ENCODE data around the gene SMIM11.
A peak's percentile ranks its signal among the peaks of the same experiment; 100 is the strongest.
"Not testable (repeated sequence)": the region's sequence is repeated elsewhere in the genome, so short reads cannot be mapped to it uniquely, and the experiment has no call there.

Gene SMIM11

GRCh38 chr21:34357889-34358288 is 17.4 kb upstream of the SMIM11 start:
- no peak for DNase-seq

DNA sequence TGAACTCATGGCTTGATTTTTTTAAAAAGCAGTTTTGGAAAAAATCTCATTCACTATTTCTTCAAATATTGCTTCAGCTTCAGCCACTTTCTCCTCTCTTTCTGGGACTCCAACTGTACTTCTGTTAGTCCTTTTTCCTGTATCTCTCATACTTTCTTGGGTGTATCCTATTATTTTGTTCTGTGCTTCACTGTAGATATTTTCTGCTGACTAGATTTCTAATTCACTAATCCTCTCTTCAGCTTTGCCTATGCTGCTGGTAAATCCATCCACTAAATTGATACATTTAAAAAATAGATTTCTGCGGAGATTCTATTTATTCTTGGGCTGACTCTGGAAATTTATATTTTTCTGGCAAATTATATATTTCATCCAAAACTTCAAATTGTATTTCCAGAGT is 16.4 kb upstream of the SMIM11 start:
- no peak for DNase-seq

GRCh38 chr21:34360488-34361241 is 14.6 kb upstream of the SMIM11 start:
- no peak for DNase-seq

- no peak for DNase-seq
These were observed 13.2 kb upstream of the SMIM11 start for GRCh38 chr21:34362136-34362444.

DNA sequence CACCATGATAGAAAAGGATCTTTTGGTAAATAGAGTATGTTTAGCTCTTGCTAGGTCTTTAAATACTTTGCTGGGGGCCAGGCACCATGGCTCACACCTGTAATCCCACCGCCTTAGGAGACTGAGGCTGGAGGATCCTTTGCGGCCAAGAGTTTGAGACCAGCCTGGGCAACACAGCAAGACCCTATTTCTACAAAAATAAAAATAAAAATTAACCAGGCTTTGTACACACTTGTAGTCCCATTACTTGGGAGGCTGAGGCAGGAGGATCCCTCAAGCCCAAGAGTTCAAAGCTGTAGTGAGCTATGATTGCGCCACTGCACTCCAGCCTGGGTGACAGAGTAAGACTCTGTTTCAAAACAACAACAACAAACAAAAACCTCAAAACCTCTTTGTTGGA is 12.6 kb upstream of the SMIM11 start:
- no peak for DNase-seq

DNA sequence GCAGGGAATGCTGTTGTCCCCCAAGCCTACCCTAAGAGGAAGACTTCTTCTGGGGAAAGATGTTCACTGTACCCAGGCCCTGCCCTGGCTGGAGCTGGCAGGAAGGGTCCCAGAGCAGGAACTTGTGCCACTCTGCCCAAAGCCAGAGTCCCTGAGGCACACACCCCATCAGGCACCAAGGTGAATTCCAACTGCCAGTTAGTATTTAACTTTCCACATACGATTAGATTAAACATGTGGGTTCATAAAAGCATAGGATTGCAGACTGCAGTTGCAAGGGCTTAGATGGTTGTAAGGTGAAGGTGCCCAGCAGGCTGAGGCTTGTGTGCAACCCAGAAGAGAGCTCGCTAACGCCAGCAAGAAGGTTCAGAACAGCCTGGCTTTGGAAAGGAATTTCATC is 11.6 kb upstream of the SMIM11 start, which contains the start of gene KCNE2:
TSS of gene KCNE2 (plus strand) at position 274 of the 400 bp plus-strand sequence. CDS start 6,473 bp downstream, outside the sequence.
- no peak for DNase-seq

DNA sequence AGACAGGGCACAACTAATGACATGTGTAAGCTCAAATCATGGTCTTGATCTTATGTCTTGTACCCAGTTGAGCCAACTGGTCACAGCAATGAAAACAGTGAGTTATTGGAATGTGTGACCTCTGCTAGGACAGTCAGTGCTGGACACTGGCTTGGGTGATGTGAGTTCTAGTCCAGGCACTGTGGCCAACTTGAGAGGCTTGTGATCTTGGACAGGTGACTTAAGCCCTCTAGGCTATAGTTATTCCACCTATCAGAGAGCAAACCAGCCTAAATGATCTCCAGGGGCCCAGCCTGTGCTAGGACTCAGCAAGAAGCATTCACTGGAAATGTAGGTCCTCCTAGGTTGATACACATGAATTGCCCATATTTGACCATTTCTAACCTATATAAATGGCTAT is 10.4 kb upstream of the SMIM11 start:
- no peak for DNase-seq

DNA sequence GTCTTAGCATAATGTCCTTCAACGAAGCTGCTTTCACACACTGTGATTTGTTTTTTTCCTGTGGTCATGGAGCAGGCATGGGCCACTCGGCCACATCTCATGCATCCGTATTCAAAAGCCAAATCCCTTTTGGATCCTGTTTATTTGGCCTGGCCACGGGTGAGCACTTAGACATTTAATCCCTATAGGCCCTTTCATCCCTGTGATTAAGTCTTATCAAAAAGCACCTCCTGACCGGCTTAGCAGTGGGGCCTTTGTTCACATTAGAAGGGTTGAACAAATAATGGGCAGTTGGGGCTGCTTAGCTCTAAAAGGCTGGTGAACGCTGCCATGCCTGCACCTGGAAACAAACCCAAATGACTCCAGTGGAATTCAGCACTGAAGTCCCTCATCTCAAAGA is 9.5 kb upstream of the SMIM11 start:
- no peak for DNase-seq

- peak; percentile 43 for DNase-seq
These were observed 7.9 kb upstream of the SMIM11 start for GRCh38 chr21:34367320-34367935.

DNA sequence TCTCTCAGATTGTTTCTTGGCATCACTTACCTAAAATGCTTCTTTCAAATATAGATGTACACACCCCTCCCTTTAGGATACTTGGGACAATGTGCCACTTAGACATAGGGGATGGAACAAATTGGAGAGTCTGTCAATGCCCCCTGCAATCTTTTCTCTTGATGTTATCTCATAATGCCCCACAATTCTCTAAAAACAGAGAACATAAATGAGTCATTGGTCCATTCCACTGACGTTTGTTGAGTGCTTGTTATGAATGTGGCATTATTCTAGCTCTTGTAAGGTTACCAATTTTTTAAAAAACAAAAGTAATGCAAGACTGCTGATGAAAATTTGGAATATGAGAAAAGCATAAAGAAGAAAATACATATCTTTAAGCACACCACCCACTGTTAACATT is 5.6 kb upstream of the SMIM11 start:
- DNase-seq: no peak

DNA sequence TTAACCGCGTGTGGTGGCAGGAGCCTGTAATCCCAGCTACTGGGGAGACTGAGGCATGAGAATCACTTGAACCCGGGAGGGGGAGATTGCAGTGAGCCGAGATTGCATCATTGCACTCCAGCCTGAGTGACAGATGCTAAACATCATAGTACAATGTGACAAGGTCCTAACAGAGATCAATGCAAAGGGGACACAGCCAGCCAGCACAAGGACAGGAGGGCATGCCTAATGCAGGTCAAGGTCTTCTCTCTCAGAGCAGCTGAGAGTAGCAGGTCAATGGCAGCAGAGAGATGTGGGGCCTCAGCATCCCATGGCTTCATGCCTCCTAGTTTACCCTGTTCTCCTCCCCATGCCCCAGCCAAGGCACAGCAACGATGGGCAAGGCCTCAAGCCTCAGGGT is 3.0 kb upstream of the SMIM11 start:
- no peak for DNase-seq

DNA sequence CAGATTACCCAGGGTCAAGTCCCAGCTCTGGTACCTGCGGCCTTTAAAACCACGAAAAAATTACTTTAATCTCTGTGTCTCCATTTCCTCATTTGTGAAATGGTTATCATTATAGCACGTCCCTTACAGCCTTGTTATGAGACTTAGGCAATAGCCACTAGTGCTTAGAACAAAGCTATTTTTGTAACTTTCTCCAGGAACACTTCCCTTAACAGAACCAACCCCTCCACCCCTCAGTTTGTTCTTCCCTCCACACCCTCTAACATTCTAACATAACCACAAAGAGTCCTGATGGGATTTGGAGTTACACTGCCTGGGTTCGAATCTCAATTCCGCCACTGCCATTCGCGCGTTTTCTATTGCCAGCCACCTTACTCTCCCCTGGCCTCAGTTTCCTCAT is 845 bp upstream of the SMIM11 start:
- not testable (repeated sequence) for DNase-seq

DNA sequence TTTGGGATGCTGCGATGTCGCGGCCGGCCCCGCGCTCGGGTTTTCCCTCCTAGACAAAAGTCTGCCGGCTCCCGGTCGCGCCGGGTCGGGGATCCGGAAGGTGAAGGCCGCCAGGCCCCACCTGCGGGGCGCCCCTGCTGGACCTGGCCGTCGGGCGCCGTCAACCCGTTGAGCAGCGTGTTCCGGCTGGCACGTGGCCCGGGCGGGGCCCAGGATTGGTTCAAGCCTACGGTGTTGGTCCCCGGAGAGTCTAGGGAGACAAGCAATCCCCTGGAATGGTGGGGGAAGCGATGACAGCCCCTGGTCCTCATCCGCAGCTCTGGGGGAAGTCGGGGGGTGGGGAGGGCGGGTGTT is 289 bp downstream of the SMIM11 start:
- DNase-seq: not testable (repeated sequence)

GRCh38 chr21:34383138-34383537 is 7.8 kb downstream of the SMIM11 start:
- DNase-seq: not testable (repeated sequence)

DNA sequence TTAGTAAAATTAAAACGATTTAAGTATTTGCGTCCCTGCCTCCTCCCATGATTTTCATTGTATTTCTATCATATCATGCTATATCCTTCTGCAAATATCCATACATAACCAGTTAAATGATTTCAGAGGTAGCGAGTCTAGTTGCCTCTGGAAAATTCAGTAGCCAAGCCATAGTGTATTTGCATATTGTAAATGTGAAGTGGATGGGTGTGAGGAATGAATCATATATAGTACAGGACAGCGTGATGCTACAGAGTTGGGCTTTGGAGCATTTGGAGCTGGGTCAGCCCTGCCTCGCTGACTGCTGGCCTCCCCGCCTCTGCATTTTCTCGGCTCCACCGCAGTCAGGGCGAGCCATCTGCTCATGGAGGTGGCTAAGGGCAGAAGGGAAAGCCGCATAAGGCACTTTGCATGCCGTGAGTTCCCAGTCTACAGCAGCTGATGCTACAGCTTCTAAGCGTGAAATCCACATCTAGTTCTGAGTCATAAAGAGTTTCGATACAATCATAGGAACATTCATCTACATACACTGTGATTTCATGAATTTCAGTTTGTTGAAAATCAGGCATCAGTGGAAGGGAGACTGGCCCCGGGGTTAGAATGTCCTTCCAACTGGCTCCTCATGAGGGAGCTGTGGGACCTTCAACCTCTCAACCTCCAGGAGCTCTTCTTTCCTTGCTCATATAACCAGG is 8.6 kb downstream of the SMIM11 start:
- not testable (repeated sequence) for DNase-seq

DNA sequence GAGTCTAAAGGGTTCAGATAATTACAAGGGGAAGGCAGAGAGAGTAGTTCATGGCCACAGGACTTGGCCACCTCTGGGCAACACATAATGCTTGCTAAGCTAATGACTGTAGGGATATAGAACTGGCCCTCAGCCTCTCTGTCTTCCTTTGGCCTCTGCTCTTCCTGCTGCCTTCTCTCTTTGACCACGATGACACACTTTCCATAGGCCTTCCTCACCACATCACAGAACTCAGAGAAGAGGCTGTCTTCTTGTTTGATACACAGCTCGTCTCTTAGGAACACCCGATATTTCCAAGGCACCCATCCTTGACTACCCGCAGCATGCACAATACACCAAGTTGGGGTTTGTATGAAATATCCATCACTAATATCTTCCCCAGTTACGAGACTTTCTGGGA is 25.2 kb downstream of the SMIM11 start:
- not testable (repeated sequence) for DNase-seq

DNA sequence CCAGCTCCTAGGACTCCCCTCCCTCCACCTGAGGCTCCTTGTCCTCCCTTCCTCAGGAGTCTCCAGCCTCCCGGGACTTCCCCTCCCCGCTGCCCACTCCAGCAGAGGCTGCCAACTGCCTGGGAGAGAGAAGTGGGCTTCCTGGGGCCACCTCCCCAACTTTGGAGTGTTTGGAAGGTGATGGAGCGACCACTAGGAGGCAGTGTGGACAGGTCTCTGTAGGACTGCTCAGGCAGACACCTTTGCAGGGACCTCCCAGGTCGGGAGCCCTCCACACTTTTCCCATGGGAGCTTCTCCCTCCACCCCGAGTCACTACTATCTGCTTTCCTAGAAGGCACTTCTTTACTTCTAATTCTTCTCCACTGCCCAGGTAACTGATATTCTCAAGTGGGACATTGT is 29.4 kb downstream of the SMIM11 start:
- not testable (repeated sequence) for DNase-seq

- DNase-seq: not testable (repeated sequence)
These were observed 30.4 kb downstream of the SMIM11 start for GRCh38 chr21:34405686-34406085.

DNA sequence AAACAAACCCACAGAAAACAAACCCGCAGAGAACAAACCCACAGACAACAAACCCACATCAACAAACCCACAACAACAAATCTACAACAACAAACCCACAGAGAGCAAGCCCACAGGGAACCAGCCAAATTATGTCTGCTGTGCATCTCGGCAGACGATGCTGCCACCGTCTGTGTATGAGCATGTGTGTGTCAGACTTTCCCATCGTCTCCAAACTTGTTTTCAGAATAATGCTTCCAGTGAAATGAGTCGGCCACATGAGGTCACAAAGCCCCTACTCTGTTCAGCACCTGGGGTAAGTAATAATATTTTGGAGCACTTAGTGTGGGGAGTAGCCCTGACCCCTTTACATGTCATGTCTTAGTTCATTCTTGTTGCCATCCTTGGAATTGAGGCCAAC is 30.8 kb downstream of the SMIM11 start:
- DNase-seq: not testable (repeated sequence)

DNA sequence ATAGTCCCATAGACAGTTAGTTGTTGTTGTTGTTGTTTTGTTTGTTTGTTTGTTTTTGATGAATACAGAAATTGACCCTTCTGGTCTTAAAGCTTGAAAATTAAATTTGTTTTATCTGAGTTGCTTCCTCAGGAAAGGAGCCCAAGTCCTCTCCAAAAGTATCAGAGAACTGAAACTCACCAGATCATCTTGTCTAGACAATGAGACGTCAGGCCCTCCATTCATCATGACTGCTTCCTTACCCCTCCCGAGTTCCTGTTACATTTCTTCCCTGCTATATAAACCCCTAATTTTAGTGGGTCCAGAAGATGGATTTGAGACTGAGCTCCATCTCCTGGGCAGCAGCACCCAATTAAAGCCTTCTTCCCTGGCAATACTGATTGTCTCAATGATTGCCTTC is 31.4 kb downstream of the SMIM11 start:
- DNase-seq: not testable (repeated sequence)

DNA sequence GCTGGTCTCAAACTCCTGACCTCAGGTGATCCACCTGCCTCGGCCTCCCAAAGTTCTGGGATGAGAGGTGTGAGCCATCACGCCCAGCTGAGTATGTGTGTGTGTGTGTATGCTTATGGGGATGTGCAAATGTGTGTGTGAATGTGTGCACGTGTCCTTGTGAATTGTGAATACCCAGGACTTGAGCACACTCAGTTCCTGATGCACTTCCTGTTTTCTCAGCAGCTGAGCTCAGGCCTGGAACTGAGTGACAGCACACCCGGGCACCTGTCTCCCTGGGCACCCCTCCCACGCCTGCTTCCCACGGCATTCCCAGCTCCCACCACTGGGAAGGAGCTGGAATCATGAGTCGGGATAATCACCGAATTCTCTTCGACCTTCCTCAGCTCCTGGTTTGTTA is 32.0 kb downstream of the SMIM11 start:
- DNase-seq: not testable (repeated sequence)

- not testable (repeated sequence) for DNase-seq
These were observed 42.3 kb downstream of the SMIM11 start for GRCh38 chr21:34417448-34418077.

DNA sequence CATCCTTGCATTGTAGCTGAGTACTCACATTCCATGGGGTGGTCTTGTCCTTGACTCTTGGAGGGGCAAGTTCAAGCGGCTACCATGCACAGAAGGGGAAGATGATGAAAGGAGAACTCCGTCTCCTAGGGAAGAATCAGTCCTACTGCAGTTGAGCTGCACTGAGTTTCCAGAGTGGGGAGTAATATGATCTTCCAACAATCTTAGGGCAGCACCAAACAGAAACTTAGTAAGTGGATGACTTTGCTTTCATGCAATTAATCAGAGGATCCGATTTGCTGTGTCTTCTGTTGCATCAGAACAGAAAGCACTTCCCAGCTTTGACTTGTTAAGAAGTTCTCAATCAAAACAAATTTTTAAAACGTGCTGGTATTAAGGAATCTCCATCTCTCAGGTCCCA is 48.5 kb downstream of the SMIM11 start, which contains the start of gene SMIM34:
TSS of gene SMIM34 (minus strand) at position 147 of the 400 bp plus-strand sequence. CDS start at position 35, 112 bp downstream.
- DNase-seq: not testable (repeated sequence)

DNA sequence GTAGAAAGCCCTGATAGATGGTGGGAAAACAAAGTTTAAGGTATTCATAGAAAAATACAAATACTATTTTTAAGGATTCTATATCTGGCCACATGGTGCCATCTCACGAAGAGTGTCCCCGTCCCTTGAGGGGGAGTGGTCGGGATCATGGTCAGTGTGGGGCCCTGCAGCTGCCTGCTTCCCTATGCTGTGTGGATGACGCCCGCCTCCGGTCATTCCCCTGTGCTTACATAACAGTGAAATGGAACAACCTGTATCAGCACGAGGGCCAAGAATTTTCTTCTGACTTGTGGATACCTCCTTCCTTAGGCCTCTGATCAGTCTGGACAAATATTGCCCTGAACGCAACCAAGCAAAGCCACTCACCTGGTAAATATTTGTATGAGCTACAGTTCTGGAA is 52.0 kb downstream of the SMIM11 start:
- not testable (repeated sequence) for DNase-seq

All from NCI-H748 treated with DMSO at 0.1 percent for 48 hours (cell line).